GM12873 (cell line): ENCODE measurements around the gene APOO.

ENCODE experiments used
- TF ChIP-seq, protein P1 (sequence below): IDR thresholded peaks from 2 replicates; pipeline ENCODE4 v1.5.1; 2012; ENCODE audit warnings: low read depth, mild to moderate bottlenecking, moderate library complexity, low read length, control low read depth; ENCODE audit not compliant: insufficient read depth; ENCODE audit errors: missing control alignments

Gene APOO

DNA sequence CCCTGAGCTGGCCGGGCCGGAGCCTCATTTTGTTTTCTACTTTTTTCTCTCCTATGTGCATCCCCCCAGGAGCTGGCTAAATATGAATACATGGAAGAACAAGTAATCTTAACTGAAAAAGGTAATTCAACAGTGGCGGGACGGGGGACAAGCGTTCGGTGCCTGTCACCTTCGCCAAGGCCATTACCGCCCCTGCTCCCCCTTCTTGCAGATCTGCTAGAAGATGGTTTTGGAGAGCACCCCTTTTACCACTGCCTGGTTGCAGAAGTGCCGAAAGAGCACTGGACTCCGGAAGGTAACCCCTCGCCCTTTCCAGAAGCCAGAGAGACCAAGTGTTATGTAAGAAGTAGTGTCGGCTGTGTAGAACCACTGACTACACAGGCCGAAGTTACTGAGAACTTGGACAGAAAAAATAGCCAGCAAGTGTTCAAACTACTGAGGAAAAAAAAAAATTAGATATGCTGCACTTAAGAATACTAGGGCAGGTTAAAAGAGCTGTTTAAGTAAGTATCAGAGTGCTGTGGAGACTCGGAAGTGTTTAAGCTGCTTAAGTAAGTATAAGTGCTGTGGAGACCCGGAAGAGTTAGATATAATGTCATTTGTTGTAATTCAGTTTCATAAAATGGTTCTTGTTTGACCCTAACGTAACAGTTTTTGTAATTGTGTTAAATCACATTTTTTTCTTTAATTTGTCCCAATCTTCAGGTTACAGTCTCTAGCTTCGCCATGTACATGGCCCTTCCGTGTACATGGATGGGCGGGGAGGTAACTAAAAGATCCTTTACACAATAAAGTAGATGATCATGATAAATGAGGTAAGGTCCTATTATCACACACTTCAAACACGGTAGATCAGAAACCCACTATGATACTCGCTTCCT, 123.9 kb downstream of the APOO start:
- TF ChIP-seq, protein P1, sequence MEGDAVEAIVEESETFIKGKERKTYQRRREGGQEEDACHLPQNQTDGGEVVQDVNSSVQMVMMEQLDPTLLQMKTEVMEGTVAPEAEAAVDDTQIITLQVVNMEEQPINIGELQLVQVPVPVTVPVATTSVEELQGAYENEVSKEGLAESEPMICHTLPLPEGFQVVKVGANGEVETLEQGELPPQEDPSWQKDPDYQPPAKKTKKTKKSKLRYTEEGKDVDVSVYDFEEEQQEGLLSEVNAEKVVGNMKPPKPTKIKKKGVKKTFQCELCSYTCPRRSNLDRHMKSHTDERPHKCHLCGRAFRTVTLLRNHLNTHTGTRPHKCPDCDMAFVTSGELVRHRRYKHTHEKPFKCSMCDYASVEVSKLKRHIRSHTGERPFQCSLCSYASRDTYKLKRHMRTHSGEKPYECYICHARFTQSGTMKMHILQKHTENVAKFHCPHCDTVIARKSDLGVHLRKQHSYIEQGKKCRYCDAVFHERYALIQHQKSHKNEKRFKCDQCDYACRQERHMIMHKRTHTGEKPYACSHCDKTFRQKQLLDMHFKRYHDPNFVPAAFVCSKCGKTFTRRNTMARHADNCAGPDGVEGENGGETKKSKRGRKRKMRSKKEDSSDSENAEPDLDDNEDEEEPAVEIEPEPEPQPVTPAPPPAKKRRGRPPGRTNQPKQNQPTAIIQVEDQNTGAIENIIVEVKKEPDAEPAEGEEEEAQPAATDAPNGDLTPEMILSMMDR, result no peak
